ENCODE measurements around the gene DISC1. TPM values are rescaled to one million over a fixed set of nuclear protein-coding genes. Genes with fewer than 3 reads are reported as not detected.
"Not testable (repeated sequence)": the region's sequence is repeated elsewhere in the genome, so short reads cannot be mapped to it uniquely, and the experiment has no call there.

Gene DISC1
- polyA plus RNA-seq, 12 donors, result 5.2 to 8.5 (median 7.0) TPM; not detected in 1

GRCh38 chr1:231774719-231775335, 148.2 kb downstream of the DISC1 start:
- DNase-seq, result no peak

DNA sequence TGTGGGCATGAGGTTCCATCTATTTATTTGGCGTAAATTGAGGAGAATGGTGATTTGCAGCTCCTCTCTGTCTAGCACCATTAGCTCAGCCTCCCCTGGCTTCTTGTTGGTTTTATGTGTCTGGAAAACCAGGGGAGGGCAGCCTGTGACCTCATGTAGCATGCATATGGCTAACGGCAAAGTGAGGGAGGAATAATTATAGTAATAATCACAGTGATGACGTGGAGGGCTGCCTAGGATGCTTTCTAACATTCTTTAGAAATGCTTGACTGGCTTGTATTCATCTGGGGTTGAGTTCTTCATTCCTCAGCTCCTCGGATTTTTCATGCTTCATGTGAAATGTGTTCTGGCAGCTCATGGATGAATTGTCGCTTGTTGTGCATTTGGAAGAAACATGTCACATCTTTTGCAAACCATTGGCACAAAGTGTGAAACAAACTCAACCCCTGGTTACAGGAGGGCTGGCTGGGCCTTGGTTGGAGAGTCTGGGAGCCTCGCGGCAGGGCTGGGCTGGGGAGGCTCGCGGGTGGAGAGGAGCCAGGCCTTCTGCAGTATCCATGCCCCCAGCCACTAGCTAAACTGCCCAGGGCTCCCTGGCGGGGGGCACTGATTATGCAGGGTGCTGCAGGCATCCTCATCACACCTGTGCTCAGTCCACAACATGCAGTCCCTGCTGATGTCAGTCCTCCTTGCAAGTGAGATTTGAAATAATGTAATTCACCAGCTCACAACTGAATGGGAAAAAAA, 149.6 kb downstream of the DISC1 start:
- DNase-seq, result no peak

GRCh38 chr1:231776757-231777062, 150.1 kb downstream of the DISC1 start:
- no peak for DNase-seq

DNA sequence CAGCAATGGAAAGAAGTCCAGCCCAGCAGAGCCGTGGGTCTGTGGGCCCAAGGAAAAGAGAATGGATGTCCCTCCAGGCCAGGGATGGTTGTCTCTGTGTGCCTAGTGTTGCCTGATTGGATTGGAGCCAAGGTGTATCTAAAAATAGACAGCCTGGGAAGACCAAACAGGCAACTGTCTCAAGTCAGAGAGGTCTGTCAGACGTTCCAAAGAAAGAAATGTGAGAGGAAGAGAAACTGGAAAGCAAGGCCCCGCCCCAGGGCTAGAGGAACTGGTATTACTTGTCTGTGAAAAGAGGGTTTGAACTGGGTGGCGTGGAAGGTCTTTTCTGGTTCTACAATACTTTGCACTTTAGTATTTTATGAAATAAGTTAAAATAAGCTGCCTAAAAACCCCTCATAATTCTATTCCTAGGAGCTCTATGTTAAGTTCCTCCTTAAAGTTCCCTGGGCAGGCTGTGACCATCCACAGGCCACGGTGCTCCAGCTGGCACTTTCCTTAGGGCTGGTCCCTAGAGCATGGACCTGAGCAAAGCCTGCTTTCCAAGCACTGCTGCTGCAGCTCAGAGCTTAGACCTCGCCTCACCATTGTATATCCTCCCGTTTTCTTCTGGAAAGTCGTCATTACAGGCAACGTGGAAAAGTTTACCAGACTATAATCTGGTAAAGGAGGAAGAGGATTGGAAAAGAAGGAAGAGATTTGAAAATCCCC, 151.6 kb downstream of the DISC1 start:
- peak; percentile 37 for DNase-seq

- no peak for DNase-seq
Measured at GRCh38 chr1:231779081-231779480, 152.5 kb downstream of the DISC1 start.

DNA sequence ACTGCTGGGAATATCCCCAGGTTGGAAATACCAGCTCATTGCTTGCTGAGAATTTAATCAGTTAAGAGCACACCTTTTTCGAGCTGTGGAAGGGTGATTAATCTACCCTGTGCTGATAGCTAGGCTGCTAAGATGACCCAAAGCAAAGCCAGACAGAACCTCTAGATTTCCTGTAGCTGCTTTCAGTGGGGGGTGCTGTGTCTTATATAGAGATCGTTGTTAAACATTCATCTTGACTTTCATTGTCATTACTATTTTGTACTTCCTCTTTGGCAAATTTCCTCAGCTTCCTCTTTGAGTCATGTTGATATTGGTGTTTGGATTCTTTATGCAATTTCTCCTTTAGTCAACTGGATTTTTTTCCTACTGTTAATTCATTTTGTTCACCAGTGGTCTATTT, 155.3 kb downstream of the DISC1 start:
- no peak for DNase-seq

DNA sequence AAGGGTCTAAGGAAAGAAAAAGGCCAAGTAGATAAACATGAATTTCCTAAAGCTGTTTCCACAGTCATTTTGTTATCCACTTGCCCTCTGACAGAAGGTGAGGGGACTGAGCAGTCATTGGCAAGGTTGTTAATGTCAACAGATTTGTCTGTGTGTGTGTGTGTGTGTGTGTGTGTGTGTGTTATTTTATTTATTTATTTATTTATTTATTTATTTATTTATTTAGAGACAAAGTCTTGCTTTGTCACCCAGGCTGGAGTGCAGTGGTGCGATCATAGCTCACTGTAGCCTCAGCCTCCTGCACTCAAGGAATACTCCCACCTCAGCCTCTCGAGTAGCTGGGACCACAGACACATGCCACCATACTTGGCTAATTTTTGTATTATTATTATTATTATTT, 158.5 kb downstream of the DISC1 start:
- DNase-seq, result not testable (repeated sequence)

DNA sequence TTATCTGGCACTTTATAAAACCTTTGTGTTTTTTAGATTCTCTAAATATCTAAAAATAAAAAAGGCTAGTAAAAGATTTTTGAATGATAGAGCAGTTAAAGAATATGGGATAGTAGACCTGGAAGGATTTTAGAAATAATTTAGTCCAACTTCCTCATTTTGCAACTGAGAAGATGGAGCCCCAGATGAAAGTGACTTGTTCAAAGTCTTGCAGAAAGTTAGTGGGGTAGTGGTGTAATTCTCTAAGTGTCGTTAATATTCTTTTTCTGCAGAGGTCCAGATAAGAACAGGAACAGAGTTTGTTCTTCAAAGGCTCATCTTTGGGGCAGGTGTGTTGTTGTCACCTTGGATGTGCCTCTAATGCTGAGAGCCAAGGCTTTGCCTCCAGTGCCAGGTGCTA, 159.5 kb downstream of the DISC1 start:
- DNase-seq, result no peak

DNA sequence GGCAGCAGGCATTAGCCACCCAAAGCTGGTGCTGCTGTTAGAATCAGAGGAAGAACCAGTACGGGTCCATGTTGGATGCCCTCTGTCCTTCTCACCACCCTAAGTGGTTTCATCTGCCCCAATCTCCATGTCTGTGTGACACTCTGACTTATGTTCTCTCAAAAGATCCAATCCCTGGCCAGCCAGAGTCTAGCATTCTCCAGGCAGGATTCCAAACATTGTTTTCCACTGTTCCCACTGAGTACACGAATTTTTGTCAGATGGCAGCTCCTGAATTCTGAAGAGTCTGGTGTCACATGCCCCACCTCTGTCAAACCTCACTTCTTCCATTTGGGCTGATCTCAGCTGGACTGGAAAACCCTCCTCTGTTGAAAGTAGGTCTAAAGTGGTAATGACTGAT, 166.0 kb downstream of the DISC1 start:
- no peak for DNase-seq

GRCh38 chr1:231793893-231794292, 167.3 kb downstream of the DISC1 start:
- no peak for DNase-seq

DNA sequence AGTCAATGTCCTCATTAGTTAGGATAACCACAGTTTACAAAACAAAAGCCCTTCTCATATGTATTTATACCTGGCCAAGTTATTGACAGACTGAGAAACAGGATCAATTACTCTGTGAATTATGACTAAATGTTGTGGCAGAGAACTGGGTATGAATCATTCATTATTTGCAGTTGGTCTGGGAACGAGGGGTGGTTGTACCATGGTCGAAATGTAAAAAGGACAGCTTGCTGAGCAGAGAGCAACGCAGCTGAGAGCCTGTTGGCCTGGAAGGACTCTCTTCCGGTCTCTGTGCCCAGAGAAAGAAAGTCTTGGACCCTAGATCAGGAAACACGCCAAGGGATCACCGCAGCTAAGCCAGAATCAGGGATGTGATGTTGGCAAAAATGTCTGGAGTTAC, 169.6 kb downstream of the DISC1 start:
- no peak for DNase-seq

GRCh38 chr1:231799363-231799986, 172.9 kb downstream of the DISC1 start:
- no peak for DNase-seq

DNA sequence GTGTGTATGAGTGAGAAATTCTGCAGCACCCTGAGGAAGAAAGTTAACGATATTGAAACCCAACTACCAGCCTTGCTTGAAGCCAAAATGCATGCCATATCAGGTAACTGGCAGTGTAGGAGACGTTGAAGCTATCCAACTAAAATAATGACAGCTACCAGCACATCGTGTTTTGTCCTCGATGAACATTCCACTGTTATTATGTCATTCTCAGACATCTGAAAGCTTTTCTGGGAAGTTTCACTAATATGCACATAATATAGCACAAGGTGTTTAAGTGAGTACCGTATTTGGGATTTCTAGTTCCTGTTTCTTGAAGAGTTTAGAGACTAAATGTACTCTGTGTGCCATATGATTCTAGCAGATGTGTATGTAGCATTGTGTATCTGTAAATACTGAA, 173.5 kb downstream of the DISC1 start:
- no peak for DNase-seq

GRCh38 chr1:231801042-231801585, 174.5 kb downstream of the DISC1 start:
- no peak for DNase-seq

GRCh38 chr1:231803353-231803752, 176.8 kb downstream of the DISC1 start:
- DNase-seq, result no peak

- DNase-seq, result no peak
Measured at GRCh38 chr1:231806623-231807495, 180.3 kb downstream of the DISC1 start.

DNA sequence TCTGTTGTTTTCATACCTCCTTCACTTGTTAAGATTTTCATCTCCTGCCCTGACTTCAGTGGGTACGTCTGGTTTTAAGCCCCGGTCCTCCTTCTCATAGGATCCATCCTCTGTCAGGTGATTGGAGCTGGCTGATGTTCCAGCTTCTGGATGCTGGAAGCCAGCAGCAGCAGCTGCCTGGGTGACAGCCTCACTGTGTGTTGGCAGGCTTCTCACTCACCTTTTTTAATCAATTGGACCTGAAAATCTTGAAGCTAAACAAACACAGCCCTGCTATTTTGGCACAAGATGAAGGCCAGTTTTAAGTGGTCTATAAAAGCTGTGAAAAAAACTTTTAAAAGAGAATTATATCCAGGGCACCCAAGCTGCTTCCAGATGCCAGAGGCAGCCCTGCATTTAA, 181.0 kb downstream of the DISC1 start:
- no peak for DNase-seq

DNA sequence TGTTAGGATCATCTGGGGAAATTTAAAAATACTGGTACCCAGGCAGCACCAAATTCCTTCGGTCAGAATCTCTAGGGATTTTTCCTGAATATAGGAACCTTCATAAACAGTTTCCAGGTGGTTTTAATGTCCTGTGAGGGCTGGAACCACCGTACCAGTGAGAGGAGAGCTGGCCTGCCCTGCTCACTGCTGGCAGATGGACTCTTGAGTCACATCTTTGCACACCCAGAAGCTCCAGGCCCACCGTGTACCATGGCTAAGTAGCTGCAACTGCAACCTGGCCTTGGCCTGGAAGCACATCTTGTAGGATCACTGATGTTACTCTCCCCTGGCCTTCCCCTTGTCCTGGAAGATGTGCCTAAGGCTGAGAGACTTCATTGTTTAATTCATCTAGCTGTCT, 181.5 kb downstream of the DISC1 start:
- no peak for DNase-seq

GRCh38 chr1:231808990-231809389, 182.4 kb downstream of the DISC1 start:
- DNase-seq, result no peak

GRCh38 chr1:231810415-231810814, 183.8 kb downstream of the DISC1 start:
- no peak for DNase-seq

GRCh38 chr1:231814021-231814420, 187.4 kb downstream of the DISC1 start:
- DNase-seq, result peak; percentile 36

All from muscle of arm (tissue), 12 donors.